HG03571 (cell line): ENCODE measurements around the gene HLA-F.

Source experiments
- ATAC-seq: cut with Tn5 transposase; IDR thresholded peaks from one replicate; pipeline ENCODE4 v1.9.1; 2021; ENCODE audit not compliant: unreplicated experiment

Gene HLA-F

DNA sequence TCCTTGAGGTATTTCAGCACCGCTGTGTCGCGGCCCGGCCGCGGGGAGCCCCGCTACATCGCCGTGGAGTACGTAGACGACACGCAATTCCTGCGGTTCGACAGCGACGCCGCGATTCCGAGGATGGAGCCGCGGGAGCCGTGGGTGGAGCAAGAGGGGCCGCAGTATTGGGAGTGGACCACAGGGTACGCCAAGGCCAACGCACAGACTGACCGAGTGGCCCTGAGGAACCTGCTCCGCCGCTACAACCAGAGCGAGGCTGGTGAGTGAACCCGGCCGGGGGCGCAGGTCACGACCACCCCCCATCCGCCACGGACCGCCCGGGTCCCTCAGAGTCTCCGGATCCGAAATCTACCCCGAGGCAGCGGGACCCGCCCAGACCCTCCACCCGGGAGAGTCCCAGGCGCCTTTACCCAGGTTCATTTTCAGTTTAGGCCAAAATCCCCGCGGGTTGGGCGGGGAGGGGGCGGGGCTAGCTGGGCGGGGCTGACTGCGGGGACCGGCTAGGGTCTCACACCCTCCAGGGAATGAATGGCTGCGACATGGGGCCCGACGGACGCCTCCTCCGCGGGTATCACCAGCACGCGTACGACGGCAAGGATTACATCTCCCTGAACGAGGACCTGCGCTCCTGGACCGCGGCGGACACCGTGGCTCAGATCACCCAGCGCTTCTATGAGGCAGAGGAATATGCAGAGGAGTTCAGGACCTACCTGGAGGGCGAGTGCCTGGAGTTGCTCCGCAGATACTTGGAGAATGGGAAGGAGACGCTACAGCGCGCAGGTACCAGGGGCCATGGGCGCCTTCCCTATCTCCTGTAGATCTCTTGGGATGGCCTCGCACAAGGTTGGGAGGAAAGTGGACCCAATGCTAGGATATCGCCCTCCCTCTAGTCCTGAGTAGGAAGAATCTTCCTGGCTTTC lies 693 bp downstream of the HLA-F start:
- no peak for ATAC-seq

- no peak for ATAC-seq
These were observed 2.0 kb downstream of the HLA-F start for GRCh38 chr6:29724937-29725869.

DNA sequence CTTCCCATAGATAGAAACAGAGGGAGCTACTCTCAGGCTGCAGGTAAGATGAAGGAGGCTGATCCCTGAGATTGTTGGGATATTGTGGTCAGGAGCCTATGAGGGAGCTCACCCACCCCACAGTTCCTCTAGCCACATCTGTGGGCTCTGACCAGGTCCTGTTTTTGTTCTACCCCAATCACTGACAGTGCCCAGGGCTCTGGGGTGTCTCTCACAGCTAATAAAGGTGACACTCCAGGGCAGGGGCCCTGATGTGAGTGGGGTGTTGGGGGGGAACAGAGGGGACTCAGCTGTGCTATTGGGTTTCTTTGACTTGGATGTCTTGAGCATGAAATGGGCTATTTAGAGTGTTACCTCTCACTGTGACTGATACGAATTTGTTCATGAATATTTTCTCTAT lies 2.8 kb downstream of the HLA-F start:
- ATAC-seq: no peak

- no peak for ATAC-seq
These were observed 3.4 kb downstream of the HLA-F start for GRCh38 chr6:29726571-29727194.

- ATAC-seq: no peak
These were observed 4.4 kb downstream of the HLA-F start for GRCh38 chr6:29727637-29728036.

DNA sequence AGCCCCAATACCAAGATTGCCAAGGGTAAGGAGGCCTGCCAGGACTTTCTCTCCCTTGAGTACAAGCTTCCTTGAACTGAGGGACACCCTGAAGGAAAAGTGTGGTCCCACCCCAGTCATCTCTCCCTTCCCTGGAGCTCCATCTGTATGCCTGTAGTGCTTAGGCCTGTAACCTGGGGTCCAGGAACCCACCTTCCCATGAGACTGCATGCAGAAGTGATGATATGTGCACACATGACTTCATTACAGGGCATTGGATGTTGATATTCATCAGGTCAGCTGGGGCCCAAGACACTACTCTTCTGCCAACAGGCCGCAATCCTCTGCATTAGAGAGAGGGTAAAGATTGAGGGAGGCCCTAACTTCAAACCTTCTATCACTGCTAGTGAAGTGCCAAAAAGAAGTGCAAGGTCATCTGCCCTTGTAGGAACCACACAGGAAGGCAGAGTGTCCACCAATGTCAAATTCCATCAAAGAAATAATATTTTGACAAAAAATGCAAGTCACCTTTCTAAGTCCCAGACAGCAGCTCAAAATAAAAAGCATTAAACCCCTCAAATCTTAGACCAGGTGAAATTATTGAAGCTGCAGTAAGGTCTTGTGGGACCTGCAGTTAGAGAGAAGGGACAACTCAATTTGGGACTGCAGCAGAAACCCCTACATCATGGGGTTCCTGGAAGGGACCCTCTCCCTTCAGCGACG lies 5.1 kb downstream of the HLA-F start:
- ATAC-seq: no peak

DNA sequence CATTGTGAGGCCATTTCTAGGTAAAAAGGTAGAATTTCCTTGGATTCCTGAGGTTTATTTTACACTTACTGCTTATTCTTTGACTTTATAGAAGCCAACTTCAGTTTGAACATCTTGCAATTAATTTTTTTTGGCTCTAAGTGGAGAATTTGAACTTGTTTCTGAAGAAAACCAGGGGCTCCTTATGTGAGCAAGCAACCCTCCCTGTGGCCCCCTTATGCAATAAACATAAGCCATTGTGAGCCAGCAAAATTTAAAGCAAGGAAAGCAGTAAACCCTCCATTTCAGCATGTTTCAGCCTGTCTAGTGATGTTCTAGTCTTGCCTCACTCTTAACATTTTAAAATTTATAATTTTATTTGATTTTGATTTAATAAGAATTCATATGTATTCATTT lies 5.6 kb downstream of the HLA-F start:
- ATAC-seq: no peak

GRCh38 chr6:29729774-29730328 lies 6.6 kb downstream of the HLA-F start:
- ATAC-seq: no peak

GRCh38 chr6:29730575-29731126 lies 7.4 kb downstream of the HLA-F start:
- ATAC-seq: no peak

GRCh38 chr6:29731281-29731680 lies 8.0 kb downstream of the HLA-F start:
- no peak for ATAC-seq

- ATAC-seq: no peak
These were observed 9.8 kb downstream of the HLA-F start for GRCh38 chr6:29733057-29733456.

DNA sequence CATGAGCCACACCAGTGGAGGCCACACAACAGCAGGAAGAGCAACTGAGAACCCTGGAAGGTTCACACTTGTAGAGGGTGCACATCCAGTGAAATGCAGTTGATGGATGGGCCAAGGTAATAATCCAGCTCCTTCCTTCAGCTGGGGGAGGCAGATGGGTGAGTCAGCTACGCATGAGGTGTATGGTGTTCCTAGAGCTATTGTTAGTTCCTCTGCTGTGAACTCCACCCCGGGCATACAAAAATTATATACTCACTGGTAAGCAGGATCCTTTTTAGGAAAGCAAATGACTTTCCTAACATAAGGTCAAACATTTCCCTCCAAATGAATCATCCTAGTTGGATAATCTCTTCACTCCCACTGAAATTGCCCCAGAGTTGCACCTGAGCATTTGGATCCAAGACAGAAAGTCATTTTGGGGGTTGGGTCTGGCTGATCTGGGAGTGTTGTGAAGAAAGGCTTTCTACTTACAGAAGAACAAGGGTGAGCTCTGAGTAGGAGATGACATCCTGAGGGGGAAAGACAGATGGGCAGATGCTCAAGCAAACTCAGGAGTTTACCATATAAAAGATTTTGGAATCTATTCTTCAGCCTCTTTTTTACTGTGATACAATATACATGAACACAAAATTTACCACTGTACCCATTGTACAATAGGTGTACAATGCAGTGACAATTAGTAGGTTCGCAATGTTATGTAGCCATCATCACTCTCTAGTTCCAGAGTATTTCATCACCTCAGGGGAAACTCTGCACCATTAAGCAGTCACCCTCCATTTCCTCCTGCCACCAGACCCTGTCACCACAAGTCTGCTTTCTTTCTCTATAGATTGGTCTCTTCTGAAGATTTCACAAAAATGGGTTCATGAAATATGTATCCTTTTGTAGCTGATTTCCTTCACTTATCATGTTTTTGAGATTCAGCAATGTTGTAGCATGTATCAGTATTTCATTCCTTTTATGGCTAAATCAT lies 11.1 kb downstream of the HLA-F start:
- ATAC-seq: no peak

GRCh38 chr6:29736563-29736962 lies 13.3 kb downstream of the HLA-F start:
- ATAC-seq: no peak

DNA sequence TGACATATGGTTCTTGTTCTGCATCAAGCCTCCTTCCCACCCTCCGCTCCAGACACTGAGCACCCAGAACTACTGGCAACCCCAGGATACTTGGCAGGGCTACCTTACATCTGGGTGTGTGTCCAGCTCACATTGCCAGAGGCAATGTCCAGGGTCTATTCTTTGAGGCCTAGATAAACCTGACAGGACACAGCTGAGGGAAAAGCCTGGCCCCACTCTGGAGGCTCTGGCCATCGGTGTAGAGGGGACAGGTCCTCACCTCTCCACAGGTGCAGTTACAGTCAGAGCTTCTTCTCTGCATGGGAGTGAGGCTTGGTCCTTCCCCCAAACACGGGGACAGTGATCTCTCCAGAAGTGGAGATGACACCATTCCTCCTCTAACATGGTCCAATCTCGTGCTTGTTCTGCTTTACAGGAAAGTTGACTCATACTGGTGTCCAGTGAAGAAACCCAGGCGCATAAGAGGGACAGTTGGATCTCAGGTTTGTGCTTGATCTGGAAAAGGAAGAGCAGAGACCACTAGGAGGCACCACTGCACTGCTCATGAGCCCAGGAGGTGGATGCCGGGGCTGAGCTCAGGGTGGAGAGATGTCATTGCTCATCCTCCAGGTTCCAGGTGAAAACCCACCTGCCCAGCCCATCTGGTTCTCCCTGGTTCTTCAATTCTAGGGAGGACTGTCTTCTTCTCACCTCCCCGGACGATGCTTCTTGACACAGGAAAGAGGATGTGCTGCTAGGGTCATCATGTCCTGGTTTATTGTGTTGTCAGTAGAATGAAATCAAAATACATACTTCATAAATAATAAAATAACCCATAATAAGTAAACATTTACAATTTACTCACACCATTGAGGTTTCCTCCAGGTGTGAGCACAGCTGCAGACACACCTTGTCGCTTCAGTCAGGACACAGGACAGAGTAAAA lies 14.7 kb downstream of the HLA-F start:
- ATAC-seq: no peak

DNA sequence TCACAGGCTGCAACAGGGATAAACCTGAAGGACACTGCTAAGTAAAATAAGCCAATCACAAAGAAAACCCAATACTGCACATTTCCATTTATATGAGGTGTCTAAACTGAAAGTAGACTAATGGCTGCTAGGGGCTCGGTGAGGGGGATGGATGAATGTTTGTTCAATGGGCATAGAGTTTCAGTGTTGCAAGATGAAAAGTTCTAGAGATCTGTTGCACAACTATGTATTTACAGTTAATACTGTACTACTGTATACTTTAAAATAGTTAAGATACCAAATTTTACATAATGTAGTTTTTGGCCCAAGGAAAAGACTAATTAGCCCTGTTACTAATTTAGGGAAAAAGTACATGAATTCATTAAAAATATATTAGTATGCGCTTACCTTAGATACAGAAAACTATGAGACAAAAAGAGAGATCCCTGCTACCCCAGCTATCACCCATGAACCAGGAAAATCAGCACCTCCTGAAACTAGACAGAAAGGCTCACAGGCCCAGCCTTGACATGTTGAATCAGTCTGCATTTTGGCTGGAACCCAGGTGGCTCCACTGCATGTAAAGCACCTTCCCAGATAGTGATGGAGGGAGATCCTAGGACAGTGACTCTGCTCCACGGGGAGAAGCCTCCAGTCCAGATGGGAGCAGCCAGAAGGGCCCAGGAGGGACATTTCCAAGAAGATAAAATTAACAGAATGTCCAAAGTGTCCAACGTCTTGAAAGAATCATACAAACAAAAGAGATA lies 16.1 kb downstream of the HLA-F start:
- ATAC-seq: no peak

GRCh38 chr6:29739882-29740261 lies 16.6 kb downstream of the HLA-F start:
- no peak for ATAC-seq

DNA sequence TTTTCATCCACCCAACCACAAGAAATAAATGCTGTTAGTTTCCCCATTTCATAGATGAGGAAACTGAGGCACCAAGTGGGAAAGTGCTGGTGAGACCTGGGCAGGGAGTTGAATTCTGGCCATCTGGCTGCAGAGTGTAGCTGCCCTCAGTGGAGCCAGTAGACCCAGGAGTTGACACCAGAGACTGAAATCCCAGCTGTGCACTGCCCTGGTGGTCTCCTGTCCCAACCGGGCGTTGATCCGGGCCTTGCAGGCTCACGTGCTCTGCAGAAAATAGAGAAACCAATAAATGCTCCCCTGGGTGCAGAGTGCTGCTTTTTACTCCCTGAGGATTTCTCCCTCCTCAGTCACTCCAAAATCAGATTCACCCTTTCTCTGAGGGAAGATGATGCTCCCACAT lies 18.4 kb downstream of the HLA-F start:
- no peak for ATAC-seq
